Endodermal cell (in vitro differentiated cells): Measurements from ENCODE around the gene MAP2K6. TPM values are rescaled to one million over a fixed set of nuclear protein-coding genes. Genes with fewer than 3 reads are reported as not detected.

Source experiments
- DNase-seq: peaks from one replicate; pipeline ENCODE4 v3.0.0-alpha.2; 2017
- H3K27ac ChIP-seq: 2 replicates; pipeline ENCODE4 v1.5.1; 2013; ENCODE audit warnings: mild to moderate bottlenecking, low read depth, low read length, moderate library complexity
- H3K27me3 ChIP-seq: 2 replicates; pipeline ENCODE4 v1.6.1; 2013; ENCODE audit warnings: mild to moderate bottlenecking, low read length, moderate library complexity; ENCODE audit not compliant: insufficient read depth, control insufficient read depth, poor library complexity, severe bottlenecking
- H3K36me3 ChIP-seq: 2 replicates; pipeline ENCODE4 v1.7.0; 2013; ENCODE audit warnings: mild to moderate bottlenecking, low read length, moderate library complexity; ENCODE audit not compliant: control insufficient read depth, insufficient read depth
- H3K4me1 ChIP-seq: one replicate; pipeline ENCODE4 v1.7.0; 2013; ENCODE audit warnings: low read length; ENCODE audit not compliant: control insufficient read depth, insufficient read depth
- H3K4me3 ChIP-seq: 2 replicates; pipeline ENCODE4 v1.5.1; 2013; ENCODE audit warnings: mild to moderate bottlenecking, low read length, moderate library complexity
- H3K9ac ChIP-seq: 2 replicates; pipeline ENCODE4 v1.6.1; 2013; ENCODE audit warnings: mild to moderate bottlenecking, low read length, moderate library complexity; ENCODE audit not compliant: poor library complexity, severe bottlenecking; ENCODE audit errors: extremely low read depth
- H3K9me3 ChIP-seq: 2 replicates; pipeline ENCODE4 v1.6.1; 2013; ENCODE audit warnings: mild to moderate bottlenecking, low read length, moderate library complexity; ENCODE audit not compliant: control insufficient read depth
- H3K27ac Mint-ChIP-seq: 2 replicates; pipeline ENCODE4 v1.8.0; 2020; ENCODE audit warnings: mixed read lengths
- H3K27me3 Mint-ChIP-seq: 2 replicates; pipeline ENCODE4 v1.8.0; 2021; ENCODE audit warnings: mild to moderate bottlenecking, mixed read lengths; ENCODE audit not compliant: insufficient read depth
- H3K36me3 Mint-ChIP-seq: 2 replicates; pipeline ENCODE4 v1.8.0; 2020; ENCODE audit warnings: low read depth, mixed read lengths
- H3K4me1 Mint-ChIP-seq: 2 replicates; pipeline ENCODE4 v1.8.0; 2020; ENCODE audit warnings: mixed read lengths
- H3K4me3 Mint-ChIP-seq: 2 replicates; pipeline ENCODE4 v1.8.0; 2020; ENCODE audit warnings: mild to moderate bottlenecking, moderate library complexity, mixed read lengths
- H3K9me3 Mint-ChIP-seq: 2 replicates; pipeline ENCODE4 v1.8.0; 2020; ENCODE audit warnings: mild to moderate bottlenecking, mixed read lengths
- CTCF ChIP-seq: fragments of 200-600 bp; sonication (generic); conservative IDR thresholded peaks from 2 replicates; pipeline ENCODE4 v1.5.0; 2021; ENCODE audit warnings: antibody characterized with exemption, mild to moderate bottlenecking
- WGBS, 2 experiments: methylation state at CpG; one replicate each; pipeline versions ENCODE4 v1.1.5 to v1.1.7; 2013; ENCODE audit warnings: missing lambda C conversion rate in 2 of 2, mixed read lengths in 1 of 2; ENCODE audit not compliant: insufficient coverage in 1 of 2, insufficient read length in 1 of 2; 5-methylcytosine and 5-hydroxymethylcytosine counted together
- total RNA-seq, 2 donors: library from RNA; stranded (reverse); fragmentation: NEBNext Ultra II Directional in 1 of 2; extraction: Animal tissue kit (Norgen Biotek cat#: 25700) in 1 of 2; gene quantifications; 2 replicates in 1 of 2; 3 replicates in 1 of 2; pipeline ENCODE4 v1.2.1, GENCODE V29; 2021

The MAP2K6 gene
- total RNA-seq, 2 donors from 2014 or later: 42.2 to 55.3 TPM

DNA sequence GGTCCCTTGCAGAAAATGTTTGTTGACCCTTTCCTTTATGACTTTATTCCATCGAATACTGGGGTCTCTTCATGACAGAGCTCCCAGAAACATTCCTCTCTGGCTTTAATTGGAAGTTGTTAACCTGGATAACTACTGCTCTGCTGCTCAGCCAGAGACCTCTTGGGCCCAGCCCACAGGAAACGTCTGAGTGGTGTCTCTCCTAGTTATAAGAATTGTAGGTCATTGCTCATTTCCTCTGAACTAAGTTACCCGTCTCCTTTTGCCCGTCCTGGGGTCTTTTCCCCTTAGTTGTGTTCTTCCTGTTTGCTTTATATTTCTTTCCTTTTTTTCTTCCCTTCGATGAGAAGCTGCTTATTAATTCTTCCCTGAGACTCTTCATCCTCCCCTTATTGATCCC, 9.0 kb downstream of the MAP2K6 start:
- Mint-ChIP-seq H3K9me3 (peaks cover 2% of the 10 kb centered on the region), H3K4me3 (no peak overlapping the region), H3K4me1 (peaks cover 24% of the 10 kb centered on the region), H3K36me3 (peaks cover 5% of the 10 kb centered on the region), H3K27me3 (no peaks in the 10 kb centered on the region), H3K27ac (no peak overlapping the region)
- Histone ChIP-seq H3K4me3 (no peak overlapping the region), H3K9ac (no peak overlapping the region), H3K27ac (no peak overlapping the region), H3K9me3 (no peaks in the 10 kb centered on the region), H3K27me3 (no peaks in the 10 kb centered on the region), H3K36me3 (no peaks in the 10 kb centered on the region), H3K4me1 (peaks cover 6% of the 10 kb centered on the region)
- 75 to 80% methylated on average over 4 to 5 of the region's 5 CpGs for WGBS, 2 experiments
- DNase-seq: no peak
- TF ChIP-seq CTCF: no peak

DNA sequence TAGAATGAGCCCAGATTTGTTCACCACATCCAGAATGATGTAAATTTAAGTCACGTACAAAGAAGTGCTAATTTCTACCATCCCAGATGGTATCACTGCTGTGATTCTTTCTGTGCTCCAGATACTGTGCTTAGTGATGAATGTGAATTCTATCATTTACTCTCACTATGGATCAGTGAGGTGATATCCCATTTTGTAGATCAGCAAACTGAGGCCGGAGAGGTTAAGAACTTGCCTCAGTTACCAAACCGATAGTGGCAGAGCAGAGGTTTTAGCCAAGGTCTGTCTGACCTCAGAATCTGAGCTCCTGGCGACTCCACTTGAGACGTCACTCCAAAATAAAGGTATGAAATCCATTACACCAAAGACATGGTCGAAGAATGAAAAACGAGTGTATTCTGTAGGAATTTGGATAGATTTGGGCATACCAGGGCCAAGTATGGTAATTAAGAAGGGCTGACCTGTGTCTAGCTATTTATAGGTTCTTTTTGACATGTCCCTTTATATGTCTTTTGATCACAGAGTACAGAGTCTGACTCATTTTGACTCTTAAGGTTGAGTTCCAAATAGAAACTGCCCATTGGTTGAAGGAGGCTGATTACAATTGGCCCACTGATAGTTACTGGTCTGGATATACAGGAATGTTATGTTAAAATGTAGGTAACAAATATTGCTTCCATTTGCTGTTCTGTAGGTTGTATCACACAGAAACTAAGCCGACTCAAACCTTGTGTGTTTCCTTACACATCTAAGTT, 10.0 kb downstream of the MAP2K6 start:
- no peaks in the 10 kb centered on the region for H3K27me3 Mint-ChIP-seq
- no peak overlapping the region for H3K4me3 Mint-ChIP-seq
- H3K4me3 ChIP-seq: no peak overlapping the region
- no peak for TF ChIP-seq CTCF
- WGBS, 2 experiments: 94 to 98% methylated on average over 5 to 8 of the region's 8 CpGs
- H3K9ac ChIP-seq: no peak overlapping the region
- peaks cover 6% of the 10 kb centered on the region for H3K4me1 ChIP-seq
- no peaks in the 10 kb centered on the region for H3K9me3 ChIP-seq
- no peak overlapping the region for H3K27ac ChIP-seq
- DNase-seq: no peak
- H3K27me3 ChIP-seq: no peaks in the 10 kb centered on the region
- no peaks in the 10 kb centered on the region for H3K36me3 ChIP-seq
- peaks cover 28% of the 10 kb centered on the region for H3K4me1 Mint-ChIP-seq
- no peak overlapping the region for H3K27ac Mint-ChIP-seq
- peaks cover 5% of the 10 kb centered on the region for H3K36me3 Mint-ChIP-seq
- peaks cover 2% of the 10 kb centered on the region for H3K9me3 Mint-ChIP-seq

DNA sequence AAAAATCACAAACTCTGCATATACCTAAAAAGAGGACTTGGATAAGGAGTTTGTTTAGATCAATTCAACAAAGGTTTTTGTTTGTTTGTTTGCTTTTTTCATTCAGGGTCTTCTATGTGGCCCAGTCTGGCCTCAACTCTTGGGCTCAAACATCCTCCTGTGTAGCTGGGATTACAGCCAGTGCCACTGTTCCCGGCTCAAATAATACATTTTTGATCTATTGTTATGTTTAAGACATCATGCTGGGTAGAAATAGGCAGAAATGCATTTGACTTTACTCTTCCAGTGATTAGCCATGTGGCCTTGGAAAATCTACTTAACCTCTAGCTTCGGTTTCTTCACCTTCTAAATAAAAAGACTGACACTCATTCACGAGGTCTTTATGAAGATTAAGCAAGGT, 11.5 kb downstream of the MAP2K6 start:
- H3K9me3 Mint-ChIP-seq: peaks cover 2% of the 10 kb centered on the region
- H3K27me3 Mint-ChIP-seq: no peaks in the 10 kb centered on the region
- no peaks in the 10 kb centered on the region for H3K36me3 ChIP-seq
- 61% methylated on average over 3 of the region's 3 CpGs; no CpG with 5 or more reads in 1 of the 2 experiments for WGBS, 2 experiments
- peaks cover 6% of the 10 kb centered on the region for H3K4me1 ChIP-seq
- H3K4me1 Mint-ChIP-seq: peaks cover 41% of the 10 kb centered on the region
- H3K9ac ChIP-seq: no peak overlapping the region
- H3K27ac Mint-ChIP-seq: no peak overlapping the region
- H3K27me3 ChIP-seq: no peaks in the 10 kb centered on the region
- no peak overlapping the region for H3K4me3 ChIP-seq
- peaks cover 5% of the 10 kb centered on the region for H3K36me3 Mint-ChIP-seq
- H3K27ac ChIP-seq: no peak overlapping the region
- H3K4me3 Mint-ChIP-seq: no peak overlapping the region
- no peak for DNase-seq
- no peaks in the 10 kb centered on the region for H3K9me3 ChIP-seq
- no peak for TF ChIP-seq CTCF
